Fibroblast of lung (primary cell): ENCODE results near the gene TUBB2A. TPM values are rescaled to one million over a fixed set of nuclear protein-coding genes. Genes with fewer than 3 reads are reported as not detected.
"Not testable (repeated sequence)": the region's sequence is repeated elsewhere in the genome, so short reads cannot be mapped to it uniquely, and the experiment has no call there.

Experiments used
- DNase-seq, 2 donors: peaks; one replicate each; pipeline versions ENCODE4 v3.0.0 to v3.0.0-alpha.2; 2010; ENCODE audit warnings: low read depth in 2 of 2
- H2AFZ ChIP-seq: 2 replicates; pipeline ENCODE4 v1.5.1; 2012; ENCODE audit warnings: low read length, control low read depth, inconsistent platforms
- H3K27ac ChIP-seq: 2 replicates; pipeline ENCODE4 v1.5.1; 2011; ENCODE audit warnings: low read length, control low read depth; ENCODE audit not compliant: insufficient read depth
- H3K27me3 ChIP-seq: 2 replicates; pipeline ENCODE4 v1.5.1; 2011; ENCODE audit warnings: mild to moderate bottlenecking, low read length; ENCODE audit not compliant: control insufficient read depth, insufficient read depth
- H3K36me3 ChIP-seq: 2 replicates; pipeline ENCODE4 v1.5.1; 2011; ENCODE audit warnings: low read length; ENCODE audit not compliant: control insufficient read depth, insufficient read depth
- H3K4me1 ChIP-seq: 2 replicates; pipeline ENCODE4 v1.5.1; 2011; ENCODE audit warnings: low read length; ENCODE audit not compliant: control insufficient read depth, insufficient read depth; ENCODE audit errors: extremely low read depth
- H3K4me2 ChIP-seq: 2 replicates; pipeline ENCODE4 v1.5.1; 2011; ENCODE audit warnings: low read length, control low read depth; ENCODE audit not compliant: insufficient read depth; ENCODE audit errors: extremely low read depth
- H3K4me3 ChIP-seq, 4 experiments: fragments of 200-600 bp in 1 of 4; sonication (generic) in 1 of 4; replicated peaks in 1 of 4; 2 replicates each; pipeline ENCODE4 v1.5.1; 2011 to 2016; ENCODE audit warnings: low read length in 4 of 4, low read depth in 3 of 4, mild to moderate bottlenecking in 3 of 4, control low read depth in 2 of 4, inconsistent platforms in 1 of 4, mixed read lengths in 1 of 4; ENCODE audit not compliant: insufficient read depth in 1 of 4; ENCODE audit errors: control extremely low read depth in 1 of 4
- H3K79me2 ChIP-seq: 2 replicates; pipeline ENCODE4 v1.5.1; 2012; ENCODE audit warnings: mild to moderate bottlenecking, low read length, inconsistent platforms; ENCODE audit not compliant: control insufficient read depth, insufficient read depth
- H3K9ac ChIP-seq: 2 replicates; pipeline ENCODE4 v1.5.1; 2011; ENCODE audit warnings: mild to moderate bottlenecking, low read length, control low read depth; ENCODE audit not compliant: insufficient read depth
- H3K9me3 ChIP-seq: 2 replicates; pipeline ENCODE4 v1.5.1; 2012; ENCODE audit warnings: low read depth, low read length; ENCODE audit not compliant: control insufficient read depth, insufficient read depth
- H4K20me1 ChIP-seq: 2 replicates; pipeline ENCODE4 v1.5.1; 2011; ENCODE audit warnings: low read length; ENCODE audit not compliant: control insufficient read depth, insufficient read depth; ENCODE audit errors: extremely low read depth
- EZH2 ChIP-seq: IDR thresholded peaks from 2 replicates; pipeline ENCODE4 v1.5.1; 2012; ENCODE audit warnings: low read length, control low read depth, mild to moderate bottlenecking; ENCODE audit errors: missing control alignments
- polyA plus RNA-seq, 2 donors: library from polyadenylated mRNA; depleted of rRNA in 1 of 2; stranded (reverse) in 1 of 2; unstranded in 1 of 2; fragments of >200 nt; gene quantifications; 2 replicates each; pipeline ENCODE4 v1.2.1, GENCODE V29; 2011 to 2012; ENCODE audit warnings: missing spikeins in 1 of 2
- total RNA-seq: library from RNA; depleted of rRNA; stranded (reverse); fragments of >200 nt; gene quantifications from 2 replicates; pipeline ENCODE4 v1.2.1, GENCODE V29; 2014
- TF ChIP-seq, protein P1 (sequence below), 2 donors: IDR thresholded peaks in 1 of 2; conservative IDR thresholded peaks in 1 of 2; 1 replicate in 1 of 2; 2 replicates in 1 of 2; pipeline ENCODE4 v1.5.1; 2011 to 2012; ENCODE audit warnings: low read length in 2 of 2, control low read depth in 1 of 2, inconsistent platforms in 1 of 2, low read depth in 1 of 2, mild to moderate bottlenecking in 1 of 2

The TUBB2A gene
- total and polyA plus RNA-seq, 2 donors (not counting 1 experiment from before 2014, with no cell fraction given), result 54.3 to 133 TPM

GRCh38 chr6:3140201-3140600 is 17.1 kb downstream of the TUBB2A start:
- DNase-seq, result no peak
- Histone ChIP-seq H3K36me3 (no peaks in the 10 kb centered on the region), H3K27ac (no peak overlapping the region), H3K27me3 (no peaks in the 10 kb centered on the region), H3K9me3 (no peaks in the 10 kb centered on the region), H3K4me3 (no peak overlapping the region), H3K9ac (no peak overlapping the region), H3K4me2 (no peak overlapping the region), H3K4me1 (peaks cover 14% of the 10 kb centered on the region), H2AFZ (no peak overlapping the region), H4K20me1 (no peaks in the 10 kb centered on the region), H3K79me2 (no peaks in the 10 kb centered on the region)
- no peak for TF ChIP-seq EZH2
- TF ChIP-seq, protein P1, sequence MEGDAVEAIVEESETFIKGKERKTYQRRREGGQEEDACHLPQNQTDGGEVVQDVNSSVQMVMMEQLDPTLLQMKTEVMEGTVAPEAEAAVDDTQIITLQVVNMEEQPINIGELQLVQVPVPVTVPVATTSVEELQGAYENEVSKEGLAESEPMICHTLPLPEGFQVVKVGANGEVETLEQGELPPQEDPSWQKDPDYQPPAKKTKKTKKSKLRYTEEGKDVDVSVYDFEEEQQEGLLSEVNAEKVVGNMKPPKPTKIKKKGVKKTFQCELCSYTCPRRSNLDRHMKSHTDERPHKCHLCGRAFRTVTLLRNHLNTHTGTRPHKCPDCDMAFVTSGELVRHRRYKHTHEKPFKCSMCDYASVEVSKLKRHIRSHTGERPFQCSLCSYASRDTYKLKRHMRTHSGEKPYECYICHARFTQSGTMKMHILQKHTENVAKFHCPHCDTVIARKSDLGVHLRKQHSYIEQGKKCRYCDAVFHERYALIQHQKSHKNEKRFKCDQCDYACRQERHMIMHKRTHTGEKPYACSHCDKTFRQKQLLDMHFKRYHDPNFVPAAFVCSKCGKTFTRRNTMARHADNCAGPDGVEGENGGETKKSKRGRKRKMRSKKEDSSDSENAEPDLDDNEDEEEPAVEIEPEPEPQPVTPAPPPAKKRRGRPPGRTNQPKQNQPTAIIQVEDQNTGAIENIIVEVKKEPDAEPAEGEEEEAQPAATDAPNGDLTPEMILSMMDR (conservative IDR thresholded peaks at IDR 0.05 in 1 of 2, IDR thresholded peaks at IDR 0.05 in 1 of 2; ENCODE audit: low read depth in 1 of 2, low read length in 2 of 2), result no peak

DNA sequence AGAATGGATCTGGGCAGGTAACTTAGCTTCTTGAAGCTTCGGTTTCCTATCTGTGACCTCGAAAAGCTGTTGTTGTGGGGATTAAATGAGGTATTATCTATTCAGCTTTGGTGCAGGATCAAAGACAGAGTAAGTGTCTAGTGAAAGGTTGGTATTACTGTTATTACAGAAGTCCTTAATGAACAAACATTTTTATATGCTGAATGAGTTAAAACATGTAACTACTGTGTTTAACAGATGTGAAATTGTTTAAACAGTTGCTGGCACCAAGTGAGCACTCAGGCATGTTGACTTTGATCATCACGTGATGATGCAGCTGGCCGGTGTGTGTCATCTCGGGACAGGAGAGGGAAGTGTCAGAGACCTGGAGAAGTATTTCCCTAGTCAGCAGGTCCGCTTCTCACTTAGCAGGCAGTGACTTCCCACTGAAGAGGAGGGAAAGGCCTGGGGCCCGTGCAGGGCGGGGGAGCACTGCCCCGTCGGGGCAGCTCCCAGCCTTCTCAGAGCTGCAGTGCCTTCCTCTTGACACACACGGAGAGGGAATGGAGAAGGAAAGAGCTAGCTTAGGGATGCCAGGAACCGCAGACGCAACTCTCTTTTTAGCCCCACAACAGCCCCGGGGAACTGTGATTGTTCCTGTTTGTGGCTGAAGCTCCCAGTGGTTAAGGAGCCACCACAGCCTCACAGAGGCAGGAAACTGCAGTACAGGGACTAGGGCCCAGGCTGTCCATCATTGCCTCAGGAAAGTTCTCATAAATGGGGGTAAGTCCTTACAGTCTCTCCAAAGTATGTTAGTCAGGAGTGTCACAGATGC is 18.0 kb downstream of the TUBB2A start:
- peak overlapping the region; percentile 2 for H2AFZ ChIP-seq
- H3K9me3 ChIP-seq, result no peaks in the 10 kb centered on the region
- no peaks in the 10 kb centered on the region for H3K27me3 ChIP-seq
- H3K9ac ChIP-seq, result no peak overlapping the region
- no peaks in the 10 kb centered on the region for H3K79me2 ChIP-seq
- no peak overlapping the region for H3K4me3 ChIP-seq
- TF ChIP-seq, protein P1 (conservative IDR thresholded peaks at IDR 0.05 in 1 of 2, IDR thresholded peaks at IDR 0.05 in 1 of 2; ENCODE audit: low read depth in 1 of 2, low read length in 2 of 2), result no peak
- no peak for TF ChIP-seq EZH2
- H4K20me1 ChIP-seq, result no peaks in the 10 kb centered on the region
- H3K36me3 ChIP-seq, result no peaks in the 10 kb centered on the region
- H3K4me1 ChIP-seq, result peaks cover 14% of the 10 kb centered on the region
- peak overlapping the region; percentile 59 for H3K27ac ChIP-seq
- peak overlapping the region; percentile 28 for H3K4me2 ChIP-seq
- DNase-seq, result peak; percentile 68 to 80

DNA sequence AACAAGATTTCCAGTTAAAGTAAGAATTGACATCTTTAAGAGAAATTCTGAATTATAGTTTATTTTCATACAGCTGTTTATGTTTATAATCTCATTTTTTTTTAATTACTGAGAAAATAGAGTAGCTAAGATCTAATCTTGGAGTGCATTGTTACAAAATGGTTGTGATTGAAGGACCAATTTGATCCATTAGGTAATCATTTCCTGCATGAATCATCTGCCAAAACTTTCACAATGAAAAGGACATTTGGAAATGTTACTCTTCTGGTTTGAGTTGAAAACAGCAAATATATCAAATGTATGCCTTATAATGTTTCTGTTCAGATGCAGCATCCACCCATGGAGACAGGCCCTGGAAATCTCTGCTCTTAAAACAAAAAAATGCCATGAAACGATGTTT is 19.0 kb downstream of the TUBB2A start:
- peaks cover 14% of the 10 kb centered on the region for H3K4me1 ChIP-seq
- TF ChIP-seq, protein P1 (conservative IDR thresholded peaks at IDR 0.05 in 1 of 2, IDR thresholded peaks at IDR 0.05 in 1 of 2; ENCODE audit: low read depth in 1 of 2, low read length in 2 of 2), result no peak
- TF ChIP-seq EZH2, result no peak
- peak overlapping the region; percentile 59 for H3K27ac ChIP-seq
- no peaks in the 10 kb centered on the region for H4K20me1 ChIP-seq
- no peaks in the 10 kb centered on the region for H3K9me3 ChIP-seq
- no peak overlapping the region for H2AFZ ChIP-seq
- no peak overlapping the region for H3K4me3 ChIP-seq
- peak overlapping the region; percentile 49 for H3K4me2 ChIP-seq
- no peak overlapping the region for H3K9ac ChIP-seq
- no peaks in the 10 kb centered on the region for H3K79me2 ChIP-seq
- peak in 1 of 2 donors; percentile 42 for DNase-seq
- H3K27me3 ChIP-seq, result no peaks in the 10 kb centered on the region
- H3K36me3 ChIP-seq, result no peaks in the 10 kb centered on the region

DNA sequence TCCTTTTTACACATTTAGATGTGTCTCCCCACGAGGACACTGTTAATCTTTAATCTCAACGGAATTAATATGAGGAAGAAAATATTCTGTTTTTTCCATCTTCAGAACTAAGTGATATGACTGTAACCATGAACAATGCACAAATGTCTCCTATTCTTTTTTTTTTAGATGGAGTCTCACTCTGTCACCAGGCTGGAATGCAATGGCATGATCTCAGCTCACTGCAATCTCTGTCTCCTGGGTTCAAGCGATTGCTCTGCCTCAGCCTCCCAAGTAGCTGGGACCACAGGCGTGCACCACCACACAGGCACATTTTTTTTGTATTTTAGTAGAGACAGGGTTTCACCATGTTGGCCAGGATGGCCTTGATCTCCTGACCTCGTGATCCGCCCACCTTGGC is 19.5 kb downstream of the TUBB2A start:
- H3K79me2 ChIP-seq, DNase-seq, H3K9me3 ChIP-seq, H3K27me3 ChIP-seq, H4K20me1 ChIP-seq, H3K4me2 ChIP-seq, H3K27ac ChIP-seq, H3K4me3 ChIP-seq, H3K9ac ChIP-seq, H2AFZ ChIP-seq, H3K36me3 ChIP-seq: not testable (repeated sequence)
- peaks cover 14% of the 10 kb centered on the region for H3K4me1 ChIP-seq
